AG09319 (cell line): ENCODE data around the gene CDK1.
"Not testable (repeated sequence)": the region's sequence is repeated elsewhere in the genome, so short reads cannot be mapped to it uniquely, and the experiment has no call there.

Experiments
- DNase-seq: peaks from one replicate; pipeline ENCODE4 v3.0.0-alpha.2; 2010; ENCODE audit warnings: low read depth; ENCODE audit errors: extremely low read depth
- CTCF ChIP-seq: IDR thresholded peaks from 2 replicates; pipeline ENCODE4 v1.5.1; 2011; ENCODE audit warnings: low read depth, mild to moderate bottlenecking, inconsistent platforms, low read length, moderate library complexity

The CDK1 gene

DNA sequence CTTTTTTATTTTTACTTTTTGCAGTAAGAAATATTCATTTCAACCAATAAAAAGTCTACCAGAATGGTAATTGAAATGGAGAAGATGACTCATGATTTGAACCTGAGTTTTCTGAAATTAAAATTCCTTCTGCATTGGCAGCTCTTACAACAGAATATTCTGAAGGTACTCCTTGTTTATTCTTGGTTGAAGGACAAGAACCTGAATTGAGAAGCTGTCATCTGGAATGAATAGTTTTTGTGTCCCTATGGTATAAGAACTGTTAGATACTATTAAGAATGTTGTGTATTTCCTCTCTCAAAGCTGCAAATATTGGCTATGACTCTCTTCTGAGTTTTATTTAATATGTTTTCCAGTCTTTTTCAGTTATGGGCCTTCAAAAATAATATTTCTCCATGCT is 56.1 kb downstream of the CDK1 start:
- DNase-seq, result no peak
- TF ChIP-seq CTCF, result no peak

GRCh38 chr10:60835049-60835448 is 56.8 kb downstream of the CDK1 start:
- no peak for TF ChIP-seq CTCF
- DNase-seq, result no peak

DNA sequence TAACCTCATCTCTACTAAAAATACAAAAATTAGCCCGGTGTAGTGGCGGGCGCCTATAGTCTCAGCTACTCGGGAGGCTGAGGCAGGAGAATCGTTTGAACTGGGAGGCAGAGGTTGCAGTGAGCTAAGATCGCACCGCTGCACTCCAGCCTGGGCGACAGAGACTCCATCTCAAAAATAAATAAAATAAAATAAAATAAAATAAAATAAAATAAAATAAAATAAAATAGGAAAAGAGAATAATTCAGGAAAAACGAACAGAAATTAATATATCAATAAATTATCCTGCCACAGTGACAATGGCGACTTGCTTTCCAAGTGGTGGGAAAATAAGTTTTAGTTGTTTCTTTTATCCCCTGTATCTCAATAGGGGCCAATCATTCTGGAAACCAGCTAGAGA is 62.9 kb downstream of the CDK1 start:
- not testable (repeated sequence) for DNase-seq

GRCh38 chr10:60842694-60843093 is 64.4 kb downstream of the CDK1 start:
- no peak for DNase-seq
- no peak for TF ChIP-seq CTCF
